BJ (cell line): ENCODE measurements around the gene ADM. TPM values are rescaled to one million over a fixed set of nuclear protein-coding genes. Genes with fewer than 3 reads are reported as not detected.
A peak's percentile ranks its signal among the peaks of the same experiment; 100 is the strongest.

Experiments
- CTCF ChIA-PET: fragments of 350-600 bp; formaldehyde crosslinking; extraction: SDS; loops from one replicate; lab custom pipeline; 2021; ENCODE audit warnings: antibody characterized with exemption, inconsistent platforms; lab: Yijun Ruan, JAX
- POLR2A ChIA-PET: fragments of 300-600 bp; sonication (Branson Sonifier 250); formaldehyde crosslinking; extraction: SDS; loops from one replicate; lab custom pipeline; 2021; ENCODE audit warnings: antibody characterized with exemption; lab: Charles Lee
- DNase-seq: peaks from one replicate; pipeline ENCODE4 v3.0.0-alpha.2; 2011; ENCODE audit warnings: low read depth
- H3K27me3 ChIP-seq: 2 replicates; pipeline ENCODE4 v1.6.0; 2011; ENCODE audit warnings: low read length; ENCODE audit not compliant: control insufficient read depth, insufficient read depth
- H3K36me3 ChIP-seq: 2 replicates; pipeline ENCODE4 v1.5.1; 2011; ENCODE audit warnings: low read length; ENCODE audit not compliant: control insufficient read depth, insufficient read depth
- H3K4me3 ChIP-seq: 2 replicates; pipeline ENCODE4 v1.5.1; 2011; ENCODE audit warnings: low read depth, mild to moderate bottlenecking, control low read depth, low read length
- CTCF ChIP-seq: IDR thresholded peaks from 2 replicates; pipeline ENCODE4 v1.5.1; 2011; ENCODE audit warnings: low read depth, mild to moderate bottlenecking, control low read depth, inconsistent platforms, low read length, moderate library complexity; ENCODE audit not compliant: insufficient read depth
- polyA plus RNA-seq: library from polyadenylated mRNA; depleted of rRNA; stranded (reverse); fragments of >200 nt; gene quantifications from 2 replicates; pipeline ENCODE4 v1.2.3, GENCODE V29; 2011

ADM gene
- polyA plus RNA-seq, 1 experiment, result 569 TPM

DNA sequence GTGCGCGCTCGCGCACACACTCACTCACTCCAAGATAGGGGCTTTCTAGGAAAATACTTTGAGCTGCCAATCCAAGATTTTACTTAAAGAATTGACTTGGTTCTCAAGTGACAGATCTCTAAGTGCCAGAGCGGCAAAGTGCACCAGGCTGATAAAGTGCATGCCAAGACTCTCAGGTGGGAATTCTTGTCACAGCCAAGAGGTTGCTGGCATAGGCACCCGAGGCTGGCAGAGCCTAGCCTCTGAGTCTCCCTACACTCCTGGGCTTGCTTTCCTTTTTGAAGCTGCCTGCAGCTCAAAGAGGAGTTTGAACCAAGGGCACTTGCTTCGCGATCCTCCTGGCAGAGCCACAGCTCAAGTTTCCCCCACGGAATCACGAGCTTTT lies 2.5 kb upstream of the ADM start:
- ChIA-PET CTCF (interaction anchor here (0.7 to 3.0 kb wide), 11 partner anchors 20 to 689 kb away, joined by 3 to 9 read pairs (median 4); no protein-coding TSS in a partner anchor), POLR2A (interaction anchor here (0.6 to 1.2 kb wide), 3 partner anchors 38 to 543 kb away, joined by 3 to 7 read pairs (median 3); no protein-coding TSS in a partner anchor)
- Histone ChIP-seq H3K27me3 (no peaks in the 10 kb centered on the region), H3K4me3 (peak overlapping the region; percentile 94), H3K36me3 (peaks cover 21% of the 10 kb centered on the region)
- TF ChIP-seq CTCF, result no peak
- DNase-seq, result no peak

GRCh38 chr11:10302744-10303557 lies 1.9 kb upstream of the ADM start:
- Histone ChIP-seq H3K36me3 (peaks cover 24% of the 10 kb centered on the region), H3K27me3 (no peaks in the 10 kb centered on the region), H3K4me3 (peak overlapping the region; percentile 94)
- CTCF ChIA-PET, result interaction anchor here (0.7 to 3.0 kb wide), 16 partner anchors 14 to 690 kb away, joined by 3 to 18 read pairs (median 4); no protein-coding TSS in a partner anchor
- POLR2A ChIA-PET, result interaction anchor here (0.5 to 1.2 kb wide), 6 partner anchors 21 to 543 kb away, joined by 3 to 7 read pairs (median 3); partner anchors contain the start of gene CTR9
- no peak for TF ChIP-seq CTCF
- no peak for DNase-seq

DNA sequence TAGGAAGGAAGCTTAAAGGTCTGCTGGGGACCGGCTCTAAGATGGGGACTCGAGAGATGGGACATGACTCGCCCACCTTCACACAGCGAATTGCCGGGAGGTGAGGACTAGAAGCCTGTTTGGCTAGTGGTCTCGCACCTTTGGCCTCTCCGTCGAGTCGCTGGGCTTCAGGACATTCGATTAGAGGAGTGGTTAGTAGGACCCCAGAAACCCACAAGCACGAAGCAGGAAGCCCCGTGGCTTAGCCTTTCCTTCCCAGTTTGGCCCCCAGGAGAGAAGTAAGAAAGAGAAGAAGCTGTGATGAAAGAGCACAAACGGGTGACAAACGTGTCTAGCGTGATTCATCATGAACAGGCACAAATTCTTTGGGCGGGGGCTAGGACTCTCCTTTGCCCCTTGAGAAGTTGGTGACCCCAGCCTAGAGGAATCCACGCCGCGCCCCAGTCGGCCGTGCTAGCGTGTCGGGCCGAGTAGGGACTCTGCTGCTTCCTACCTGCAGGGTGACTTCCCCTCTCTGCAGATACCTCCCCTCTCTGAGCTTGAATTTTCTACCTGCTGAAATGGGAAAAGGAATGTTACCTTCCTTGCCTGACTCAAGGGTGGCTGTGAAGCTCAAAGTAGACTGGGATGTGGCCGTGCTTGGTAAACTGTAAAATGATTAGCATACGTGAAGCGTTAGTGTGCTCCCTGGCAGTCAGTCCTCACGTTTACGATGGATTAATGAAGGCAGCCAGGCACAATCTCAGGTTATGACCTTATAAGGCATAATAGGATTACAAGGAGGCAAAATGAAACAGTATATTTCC lies 1.1 kb upstream of the ADM start:
- no peak for DNase-seq
- peaks cover 24% of the 10 kb centered on the region for H3K36me3 ChIP-seq
- peak overlapping the region; percentile 94 for H3K4me3 ChIP-seq
- TF ChIP-seq CTCF, result no peak
- ChIA-PET POLR2A (interaction anchor here (0.5 to 2.5 kb wide), 11 partner anchors 11 to 544 kb away, joined by 3 to 17 read pairs (median 4); partner anchors contain the start of gene CTR9), CTCF (interaction anchor here (0.7 to 3.6 kb wide), 26 partner anchors 8 to 690 kb away, joined by 3 to 27 read pairs (median 4); no protein-coding TSS in a partner anchor)
- H3K27me3 ChIP-seq, result no peaks in the 10 kb centered on the region

DNA sequence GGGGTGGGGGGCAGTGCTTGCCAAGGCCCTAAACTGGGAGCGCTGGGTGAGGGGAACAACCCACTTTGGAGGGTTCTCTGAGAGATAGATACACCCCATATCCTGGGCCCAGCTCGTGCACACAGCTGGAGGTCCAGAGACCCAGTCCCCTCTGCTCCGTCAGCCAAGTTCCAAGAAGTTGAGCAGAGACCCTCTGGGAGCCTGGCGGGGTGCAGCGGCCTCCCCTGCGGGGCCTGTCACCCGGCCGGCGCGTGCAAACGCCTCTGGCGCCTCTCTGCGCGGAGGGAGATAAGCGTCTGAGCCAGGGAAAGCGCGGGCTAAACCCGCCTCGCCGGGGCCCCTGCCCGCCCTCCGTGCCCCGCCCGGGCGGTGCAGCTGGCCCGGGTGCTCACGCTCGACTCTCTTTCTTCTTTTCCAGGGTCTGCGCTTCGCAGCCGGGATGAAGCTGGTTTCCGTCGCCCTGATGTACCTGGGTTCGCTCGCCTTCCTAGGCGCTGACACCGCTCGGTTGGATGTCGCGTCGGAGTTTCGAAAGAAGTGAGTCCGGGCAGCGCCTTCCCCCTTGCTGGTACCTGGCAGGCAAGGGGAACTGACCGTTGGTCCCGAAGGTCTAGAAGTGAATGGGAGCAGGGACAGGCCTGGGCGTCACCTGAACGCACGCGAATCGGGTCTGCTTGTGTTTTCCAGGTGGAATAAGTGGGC lies 540 bp downstream of the ADM start:
- TF ChIP-seq CTCF, result no peak
- Histone ChIP-seq H3K36me3 (peaks cover 24% of the 10 kb centered on the region), H3K27me3 (no peaks in the 10 kb centered on the region), H3K4me3 (peak overlapping the region; percentile 94)
- DNase-seq, result no peak
- CTCF ChIA-PET, result interaction anchor here (0.7 to 3.6 kb wide), 13 partner anchors 17 to 692 kb away, joined by 3 to 27 read pairs (median 5); no protein-coding TSS in a partner anchor
- POLR2A ChIA-PET, result interaction anchor here (0.6 to 2.5 kb wide), 29 partner anchors 9 to 1871 kb away, joined by 3 to 17 read pairs (median 5); no protein-coding TSS in a partner anchor
